Measurements from ENCODE around the gene EP400. TPM values are rescaled to one million over a fixed set of nuclear protein-coding genes. Genes with fewer than 3 reads are reported as not detected.

The EP400 gene
- total and polyA plus RNA-seq, 2 of the 8 experiments (the other 6 are each of a cell fraction or from before 2014, with no cell fraction given), result 13.1 to 69.7 TPM

DNA sequence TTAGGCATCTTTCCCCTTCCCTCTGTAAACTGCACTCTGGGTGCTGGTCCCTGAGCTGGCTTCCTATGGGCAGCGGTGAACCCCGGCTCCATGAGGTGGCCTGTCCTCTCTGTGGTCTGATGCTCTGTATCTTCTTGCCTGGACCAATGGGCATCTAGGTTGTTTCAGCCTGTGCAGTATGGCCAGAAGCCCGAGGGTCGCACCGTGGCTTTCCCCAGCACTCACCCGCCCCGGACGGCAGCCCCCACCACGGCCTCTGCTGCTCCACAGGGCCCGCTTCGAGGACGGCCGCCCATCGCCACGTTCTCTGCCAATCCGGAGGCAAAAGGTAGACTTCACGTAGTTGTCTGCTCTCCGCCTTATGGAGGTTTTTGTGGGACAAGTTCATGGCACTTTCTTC lies 70.1 kb downstream of the EP400 start:
- no peak overlapping the region for H3K4me2 ChIP-seq (ENCODE audit: insufficient read depth in 1 of 2, low read depth in 2 of 2, low read length in 2 of 2)
- no peak for FAIRE-seq
- no peak overlapping the region for H3K23ac ChIP-seq (ENCODE audit: insufficient read length)
- H3K9ac ChIP-seq (replicated peaks in 1 of 4; ENCODE audit: extremely low read depth in 1 of 4, low read depth in 3 of 4, low read length in 3 of 4), result no peak overlapping the region
- H4K91ac ChIP-seq (replicated peaks; ENCODE audit: insufficient read length, low read length), result no peak overlapping the region
- H4K5ac ChIP-seq (ENCODE audit: insufficient read length, low read depth, low read length), result no peak overlapping the region
- no peak overlapping the region for H2BK12ac ChIP-seq (ENCODE audit: low read depth, low read length)
- H3K4ac ChIP-seq (replicated peaks; ENCODE audit: insufficient read length, low read depth, low read length), result no peak overlapping the region
- WGBS, 2 experiments (ENCODE audit: extremely low coverage in 1 of 2, insufficient coverage in 1 of 2, insufficient read length in 1 of 2, insufficient replicate concordance in 2 of 2, low coverage in 1 of 2, low lambda C conversion rate in 2 of 2, missing lambda C conversion rate in 1 of 2), result 99% methylated on average over 9 of the region's 18 CpGs; no CpG with 5 or more reads in 1 of the 2 experiments
- H3K18ac ChIP-seq (ENCODE audit: extremely low read depth, low read length), result no peak overlapping the region
- H3K36me3 ChIP-seq (ENCODE audit: control insufficient read depth in 2 of 4, insufficient read depth in 4 of 4, low read length in 3 of 4), result peaks cover 40 to 73% (median 71%) of the 10 kb centered on the region in 4 experiments
- peaks cover 2% of the 10 kb centered on the region; the same call in 1 of the 2 replicates for H3K79me1 ChIP-seq (ENCODE audit: low read depth, low read length)
- H2AK5ac ChIP-seq (ENCODE audit: low read depth, low read length), result no peak overlapping the region
- H3K27ac ChIP-seq (ENCODE audit: low read depth, low read length), result no peak overlapping the region
- no peak overlapping the region for H2AFZ ChIP-seq (ENCODE audit: low read length)
- H2BK20ac ChIP-seq (ENCODE audit: low read length), result no peak overlapping the region
- H3K23me2 ChIP-seq (ENCODE audit: low read depth, low read length), result no peaks in the 10 kb centered on the region
- no peaks in the 10 kb centered on the region for H3K9me3 ChIP-seq (ENCODE audit: insufficient read depth in 2 of 2, low read depth in 1 of 2, low read length in 1 of 2)
- H3K56ac ChIP-seq (replicated peaks; ENCODE audit: insufficient read length, low read depth, low read length), result no peak overlapping the region
- no peak overlapping the region for H3K4me3 ChIP-seq (ENCODE audit: extremely low read depth in 1 of 4, insufficient read depth in 2 of 4, low read depth in 3 of 4, low read length in 4 of 4)
- H3K14ac ChIP-seq (ENCODE audit: insufficient read length), result no peak overlapping the region
- H2BK5ac ChIP-seq (ENCODE audit: low read depth, low read length), result no peak overlapping the region
- no peaks in the 10 kb centered on the region for H3K79me2 ChIP-seq (ENCODE audit: control insufficient read depth in 1 of 2, insufficient read depth in 2 of 2, low read length in 2 of 2)
- ChIA-PET POLR2A (ENCODE audit: partially characterized antibody) (interaction anchor here (1.3 kb wide), 1 partner anchor 17 kb away, joined by 4 read pairs; no protein-coding TSS in a partner anchor), CTCF (ENCODE audit: partially characterized antibody) (interaction anchor here (0.7 kb wide), 1 partner anchor 175 kb away, joined by 3 read pairs; no protein-coding TSS in a partner anchor)
- H2BK15ac ChIP-seq (ENCODE audit: low read length), result no peak overlapping the region
- H3K4me1 ChIP-seq (replicated peaks in 1 of 4; ENCODE audit: control insufficient read depth in 3 of 4, insufficient read depth in 4 of 4, low read length in 3 of 4), result no peaks in the 10 kb centered on the region; a peak in 2 of 7 replicates
- no peak for DNase-seq (ENCODE audit: low read depth in 1 of 2, low spot score in 2 of 2)
- H4K8ac ChIP-seq (ENCODE audit: extremely low read depth, insufficient read depth, low read length), result no peak overlapping the region; the same call in 1 of the 2 replicates
- H3K27me3 ChIP-seq (replicated peaks in 1 of 4; ENCODE audit: control insufficient read depth in 3 of 4, extremely low read depth in 1 of 4, insufficient read depth in 3 of 4, low read length in 3 of 4), result no peaks in the 10 kb centered on the region
- H2BK120ac ChIP-seq (replicated peaks; ENCODE audit: low read depth, low read length), result no peak overlapping the region
- H4K20me1 ChIP-seq (replicated peaks in 1 of 2; ENCODE audit: control insufficient read depth in 1 of 2, insufficient read depth in 2 of 2, low read length in 2 of 2), result peaks cover 0 to 17% of the 10 kb centered on the region in 2 experiments
- TF ChIP-seq KDM1A (IDR thresholded peaks at IDR 0.05; ENCODE audit: borderline replicate concordance, low read length) (no peak), YY1 (IDR thresholded peaks at IDR 0.05; ENCODE audit: low read depth, low read length) (no peak), GTF2F1 (IDR thresholded peaks at IDR 0.05; ENCODE audit: borderline replicate concordance, low read depth, low read length) (no peak), RFX5 (IDR thresholded peaks at IDR 0.05; ENCODE audit: borderline replicate concordance, low read depth, low read length) (no peak), SIX5 (IDR thresholded peaks at IDR 0.05; ENCODE audit: low read depth, low read length) (no peak), RBBP5 (IDR thresholded peaks at IDR 0.05; ENCODE audit: borderline replicate concordance, low read depth, low read length) (no peak), CREB1 (IDR thresholded peaks at IDR 0.05) (no peak), TEAD4 (IDR thresholded peaks at IDR 0.05; ENCODE audit: low read depth, low read length) (no peak), CHD1 (IDR thresholded peaks at IDR 0.05; ENCODE audit: low read depth, low read length) (no peak), CBX5 (IDR thresholded peaks at IDR 0.05; ENCODE audit: low read depth, low read length) (no peak), ASH2L (IDR thresholded peaks at IDR 0.05; ENCODE audit: low read length) (no peak), POLR2A (IDR thresholded peaks at IDR 0.05; ENCODE audit: control extremely low read depth in 1 of 2, low read depth in 2 of 2, low read length in 2 of 2) (no peak), JUND (IDR thresholded peaks at IDR 0.05; ENCODE audit: low read length) (no peak), POLR2AphosphoS5 (IDR thresholded peaks at IDR 0.05; ENCODE audit: low read depth, low read length) (no peak)
- TF ChIP-seq, protein P1, sequence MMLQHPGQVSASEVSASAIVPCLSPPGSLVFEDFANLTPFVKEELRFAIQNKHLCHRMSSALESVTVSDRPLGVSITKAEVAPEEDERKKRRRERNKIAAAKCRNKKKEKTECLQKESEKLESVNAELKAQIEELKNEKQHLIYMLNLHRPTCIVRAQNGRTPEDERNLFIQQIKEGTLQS (IDR thresholded peaks at IDR 0.05; ENCODE audit: insufficient read depth, low read depth, low read length), result no peak

Data from H1 (cell line).